ENCODE measurements around the gene IPCEF1.

GRCh38 chr6:154241581-154241980 is 115.0 kb downstream of the IPCEF1 start:
- TF ChIP-seq ZC3H10 (CRISPR knock-in tag; IDR thresholded peaks at IDR 0.05) (no peak), ISL1 (CRISPR knock-in tag; IDR thresholded peaks at IDR 0.05) (no peak)
